Neural progenitor cell (in vitro differentiated cells): ENCODE results near the gene GNPTAB.

Experiments
- EZH2 ChIP-seq: fragments of 200-600 bp; sonication (generic); IDR thresholded peaks from 2 replicates; pipeline ENCODE4 v1.6.1; 2017; ENCODE audit warnings: antibody characterized with exemption, mild to moderate bottlenecking, moderate library complexity
- TF ChIP-seq, protein P1 (sequence below): fragments of 200-600 bp; sonication (generic); IDR thresholded peaks from 2 replicates; pipeline ENCODE4 v1.5.1; 2017; ENCODE audit warnings: antibody characterized with exemption, mild to moderate bottlenecking

DNA sequence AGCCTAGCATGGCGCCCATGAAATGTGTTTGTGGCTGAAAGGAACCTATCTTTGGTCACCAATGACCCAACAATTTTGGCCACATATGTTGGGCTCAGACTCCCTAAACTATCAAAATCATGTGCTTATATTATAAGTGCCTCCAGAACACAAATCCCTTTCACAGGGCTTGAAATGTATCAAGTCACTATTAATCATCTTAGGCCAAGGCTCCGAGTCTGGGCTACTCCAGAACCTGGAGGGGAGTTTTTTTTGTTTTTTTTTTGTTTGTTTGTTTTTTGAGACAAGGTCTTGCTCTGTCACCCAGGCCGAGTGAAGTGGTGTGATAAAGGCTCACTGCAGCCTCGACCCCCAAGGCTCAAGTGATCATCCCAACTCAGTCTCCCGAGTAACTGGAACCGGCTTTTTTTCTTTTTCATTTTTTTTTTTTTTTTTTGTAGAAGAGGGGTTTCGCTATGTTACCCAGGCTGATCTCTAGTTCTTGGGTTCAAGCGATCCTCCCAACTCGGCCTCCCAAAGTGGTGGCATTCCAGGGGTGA, 45.6 kb upstream of the GNPTAB start:
- TF ChIP-seq, protein P1, sequence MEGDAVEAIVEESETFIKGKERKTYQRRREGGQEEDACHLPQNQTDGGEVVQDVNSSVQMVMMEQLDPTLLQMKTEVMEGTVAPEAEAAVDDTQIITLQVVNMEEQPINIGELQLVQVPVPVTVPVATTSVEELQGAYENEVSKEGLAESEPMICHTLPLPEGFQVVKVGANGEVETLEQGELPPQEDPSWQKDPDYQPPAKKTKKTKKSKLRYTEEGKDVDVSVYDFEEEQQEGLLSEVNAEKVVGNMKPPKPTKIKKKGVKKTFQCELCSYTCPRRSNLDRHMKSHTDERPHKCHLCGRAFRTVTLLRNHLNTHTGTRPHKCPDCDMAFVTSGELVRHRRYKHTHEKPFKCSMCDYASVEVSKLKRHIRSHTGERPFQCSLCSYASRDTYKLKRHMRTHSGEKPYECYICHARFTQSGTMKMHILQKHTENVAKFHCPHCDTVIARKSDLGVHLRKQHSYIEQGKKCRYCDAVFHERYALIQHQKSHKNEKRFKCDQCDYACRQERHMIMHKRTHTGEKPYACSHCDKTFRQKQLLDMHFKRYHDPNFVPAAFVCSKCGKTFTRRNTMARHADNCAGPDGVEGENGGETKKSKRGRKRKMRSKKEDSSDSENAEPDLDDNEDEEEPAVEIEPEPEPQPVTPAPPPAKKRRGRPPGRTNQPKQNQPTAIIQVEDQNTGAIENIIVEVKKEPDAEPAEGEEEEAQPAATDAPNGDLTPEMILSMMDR = no peak
- TF ChIP-seq EZH2 = no peak
